Renal pelvis (tissue), 4 donors: ENCODE results near the gene CD48. TPM values are rescaled to one million over a fixed set of nuclear protein-coding genes. Genes with fewer than 3 reads are reported as not detected.

Source experiments
- DNase-seq: peaks from one replicate; pipeline ENCODE4 v3.0.0-alpha.2; 2013
- polyA plus RNA-seq, 3 donors: library from polyadenylated mRNA; unstranded; fragments of 120-200 nt; gene quantifications; one replicate each; pipeline ENCODE4 v1.2.1, GENCODE V29; 2013; ENCODE audit not compliant: insufficient read length in 3 of 3

The CD48 gene
- polyA plus RNA-seq, 3 donors, result 1.3 to 1.5 (median 1.5) TPM

DNA sequence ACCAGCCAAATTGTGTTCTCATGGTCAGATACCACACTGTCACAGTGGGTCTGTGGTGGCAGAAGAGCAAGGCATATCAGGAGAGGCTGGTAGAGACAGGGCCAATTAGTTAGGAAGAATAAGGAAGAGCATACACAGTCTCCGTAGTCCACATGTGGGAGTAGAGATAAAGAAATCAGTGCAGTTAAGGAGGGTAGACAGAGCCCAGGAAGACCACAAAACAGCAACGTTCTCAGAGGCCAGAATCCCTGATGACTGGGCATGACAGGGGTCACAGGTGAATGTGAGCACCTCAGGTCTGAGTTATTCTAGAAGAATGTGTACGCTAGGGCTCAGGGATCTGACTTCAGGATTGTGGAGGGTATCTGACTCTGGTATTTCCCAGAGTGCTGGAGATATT is 31.7 kb downstream of the CD48 start:
- DNase-seq, result no peak

GRCh38 chr1:160676869-160677597 is 34.6 kb downstream of the CD48 start:
- DNase-seq, result no peak

DNA sequence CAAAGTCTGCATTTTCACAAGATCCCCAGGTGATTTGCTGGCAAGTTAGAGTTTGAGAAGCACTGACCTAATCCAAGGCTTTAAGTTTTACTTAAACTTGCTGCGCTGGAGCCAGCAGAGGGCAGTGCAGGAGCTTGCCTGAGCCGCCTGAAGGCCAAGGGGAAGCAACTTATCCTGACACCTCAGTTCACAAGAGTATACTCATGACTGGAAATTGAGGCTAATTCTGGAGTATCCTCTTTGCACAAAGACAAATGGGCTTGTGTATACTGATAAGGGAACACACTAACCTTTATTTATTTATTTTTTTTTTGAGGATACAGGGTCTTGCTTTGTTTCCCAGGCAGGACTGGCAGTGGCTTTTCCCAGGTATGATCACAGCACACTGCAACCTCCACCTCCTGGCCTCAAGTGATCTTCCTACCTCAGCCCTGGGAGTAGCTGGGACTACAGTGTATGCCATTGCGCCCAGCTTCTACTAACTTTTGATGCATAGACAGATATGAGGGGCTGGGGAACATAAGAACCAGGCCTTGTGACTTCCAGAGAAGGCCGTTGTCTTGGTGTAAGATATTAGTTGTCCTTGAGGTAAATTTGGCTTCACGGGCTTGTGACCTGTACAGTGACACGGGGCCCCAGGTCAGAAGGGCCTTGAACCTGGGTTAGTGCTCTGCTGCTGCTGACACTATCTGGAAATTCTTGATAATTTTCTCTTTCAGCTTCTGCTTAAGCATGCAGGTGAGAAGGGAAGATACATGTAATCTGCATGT is 35.8 kb downstream of the CD48 start:
- peak; percentile 33 for DNase-seq

DNA sequence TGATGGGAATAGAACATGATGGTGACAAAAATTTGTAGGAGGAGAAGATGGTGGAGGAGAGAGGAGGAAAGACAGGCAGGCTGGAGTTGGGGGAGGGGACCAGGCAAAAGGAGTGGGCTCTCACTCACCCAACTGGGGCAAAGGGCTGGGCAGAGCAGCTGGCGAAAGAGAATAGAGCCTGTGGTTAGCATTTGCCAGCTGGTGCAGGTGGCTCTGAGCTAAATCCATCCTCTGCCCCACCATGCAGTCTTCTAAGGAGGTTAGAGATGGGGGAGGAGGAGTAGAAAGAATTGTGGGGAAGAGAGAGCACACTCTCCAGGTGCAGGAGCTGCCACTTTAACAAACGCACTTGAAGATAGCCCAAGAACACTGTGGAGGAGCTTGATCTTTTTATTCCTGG is 37.2 kb downstream of the CD48 start:
- no peak for DNase-seq

GRCh38 chr1:160672789-160673695 is 38.6 kb downstream of the CD48 start:
- DNase-seq, result no peak

DNA sequence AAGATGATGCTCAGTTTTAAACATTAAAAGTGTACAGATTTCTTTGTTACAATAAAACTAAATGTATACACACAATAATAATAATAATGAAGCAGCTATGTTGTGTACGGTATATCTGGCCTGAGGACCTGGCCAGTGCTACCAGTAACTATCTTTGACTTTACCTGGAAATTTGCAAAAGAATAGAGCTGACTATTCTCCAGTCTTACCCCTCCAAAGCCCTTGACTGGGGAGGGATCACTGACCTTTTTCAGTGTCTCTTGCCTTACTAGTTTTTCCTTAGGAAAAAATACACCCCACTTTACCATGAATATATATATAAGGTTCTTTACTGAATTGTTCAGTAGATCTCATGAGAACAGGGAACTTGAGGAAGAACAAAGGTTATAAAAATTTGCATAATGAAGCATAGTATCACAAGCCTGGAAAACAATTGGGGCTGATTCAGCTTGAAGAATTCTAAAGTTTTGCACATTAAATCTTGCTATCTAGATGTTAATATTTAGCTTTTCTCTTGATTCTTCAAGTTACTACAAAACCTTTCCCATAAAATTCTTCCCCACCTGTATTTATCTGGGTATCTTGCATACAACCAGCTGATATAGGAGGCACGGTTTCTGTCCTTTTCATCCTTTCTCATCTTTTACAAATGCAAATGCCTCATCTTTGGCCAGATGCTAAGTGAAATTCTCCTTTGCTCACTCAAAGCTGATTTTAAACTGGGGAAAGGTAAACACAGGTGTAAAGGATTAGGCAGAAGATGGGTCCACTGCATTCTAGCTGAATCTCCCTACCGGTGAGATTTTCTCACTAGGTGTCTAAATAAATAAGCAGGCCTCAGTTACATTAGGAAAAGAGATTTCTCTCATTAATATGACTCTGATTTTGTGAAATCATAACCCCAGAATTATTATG is 39.8 kb downstream of the CD48 start:
- DNase-seq, result no peak

DNA sequence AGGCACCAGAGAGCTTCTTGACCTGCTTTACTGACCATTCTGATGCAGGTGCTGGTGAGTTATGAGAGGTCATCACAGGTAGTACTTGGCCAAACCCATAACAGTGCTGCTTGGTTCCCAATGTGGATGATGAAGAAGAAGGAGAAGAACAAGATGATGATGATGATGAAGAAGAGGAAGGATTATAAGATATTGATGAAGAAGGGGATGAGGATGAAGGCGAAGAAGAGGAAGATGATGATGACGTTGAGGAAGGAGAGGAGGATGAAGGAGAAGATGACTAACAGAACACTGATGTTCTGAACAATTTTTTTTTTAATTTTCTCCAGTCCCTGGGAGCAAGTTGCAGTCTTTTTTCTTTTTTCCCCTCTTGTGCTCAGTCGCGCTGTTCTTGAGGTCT is 40.9 kb downstream of the CD48 start:
- no peak for DNase-seq

DNA sequence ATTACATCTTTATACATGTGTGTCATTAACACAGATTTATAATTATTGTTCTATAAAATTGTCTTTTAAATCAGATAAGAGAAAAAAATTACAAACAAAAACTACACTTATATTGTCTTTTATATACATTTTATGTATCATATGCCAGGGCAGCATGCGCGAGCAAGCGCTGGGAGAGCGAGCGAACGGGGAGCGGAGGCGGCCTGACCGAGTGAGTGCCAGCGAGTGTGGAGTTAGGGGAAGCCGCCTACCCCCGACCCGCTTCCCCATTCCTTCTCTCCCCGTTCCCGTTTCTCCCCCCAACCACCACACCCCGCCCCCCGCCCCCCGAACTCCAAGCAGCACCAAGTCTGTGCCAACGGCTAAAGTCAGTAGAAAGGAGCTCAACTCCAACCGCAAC is 41.8 kb downstream of the CD48 start:
- DNase-seq, result no peak

GRCh38 chr1:160669276-160669675 is 42.3 kb downstream of the CD48 start:
- DNase-seq, result no peak

- no peak for DNase-seq
These were observed 43.7 kb downstream of the CD48 start for GRCh38 chr1:160667896-160668295.

DNA sequence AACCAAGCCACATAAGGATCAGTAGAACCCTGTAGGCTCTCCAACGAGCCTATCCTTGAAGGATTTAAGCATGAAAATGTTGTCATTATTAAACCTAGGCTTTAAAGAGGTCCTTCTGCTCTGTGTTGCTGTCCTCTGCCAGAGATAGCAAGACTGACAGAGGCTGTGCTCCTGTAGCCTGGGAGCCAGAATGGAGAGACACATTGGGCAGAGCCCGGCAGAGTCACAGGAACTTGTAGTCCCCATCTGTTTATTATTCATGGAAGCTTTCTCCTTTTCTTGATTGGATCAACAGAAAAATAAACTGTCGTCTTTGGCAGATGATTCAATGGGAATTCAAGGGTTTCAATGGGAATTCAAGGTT is 45.6 kb downstream of the CD48 start:
- DNase-seq, result no peak

GRCh38 chr1:160665330-160666078 is 46.1 kb downstream of the CD48 start:
- DNase-seq, result no peak

GRCh38 chr1:160664573-160665051 is 47.0 kb downstream of the CD48 start:
- no peak for DNase-seq

GRCh38 chr1:160662910-160663309 is 48.7 kb downstream of the CD48 start:
- DNase-seq, result no peak

GRCh38 chr1:160659566-160659965 is 52.1 kb downstream of the CD48 start:
- DNase-seq, result no peak

DNA sequence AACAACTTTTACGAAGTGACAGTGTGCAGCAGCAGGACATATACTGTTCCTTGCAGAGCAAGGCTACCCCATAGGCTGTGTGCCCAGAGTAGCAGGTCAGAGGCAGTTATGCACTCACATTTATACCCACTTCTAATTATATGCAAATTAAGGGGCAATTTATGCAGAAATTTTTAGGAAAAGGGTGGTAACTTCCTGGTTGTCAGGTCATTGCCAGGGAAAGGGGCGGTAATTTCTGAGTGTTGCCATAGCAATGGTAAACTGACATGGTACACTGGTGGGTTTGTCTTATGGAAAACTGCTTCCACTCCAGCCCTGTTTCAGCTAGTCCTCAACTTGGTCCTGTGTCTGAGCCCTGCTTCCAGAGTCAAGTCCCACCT is 52.8 kb downstream of the CD48 start:
- DNase-seq, result no peak

DNA sequence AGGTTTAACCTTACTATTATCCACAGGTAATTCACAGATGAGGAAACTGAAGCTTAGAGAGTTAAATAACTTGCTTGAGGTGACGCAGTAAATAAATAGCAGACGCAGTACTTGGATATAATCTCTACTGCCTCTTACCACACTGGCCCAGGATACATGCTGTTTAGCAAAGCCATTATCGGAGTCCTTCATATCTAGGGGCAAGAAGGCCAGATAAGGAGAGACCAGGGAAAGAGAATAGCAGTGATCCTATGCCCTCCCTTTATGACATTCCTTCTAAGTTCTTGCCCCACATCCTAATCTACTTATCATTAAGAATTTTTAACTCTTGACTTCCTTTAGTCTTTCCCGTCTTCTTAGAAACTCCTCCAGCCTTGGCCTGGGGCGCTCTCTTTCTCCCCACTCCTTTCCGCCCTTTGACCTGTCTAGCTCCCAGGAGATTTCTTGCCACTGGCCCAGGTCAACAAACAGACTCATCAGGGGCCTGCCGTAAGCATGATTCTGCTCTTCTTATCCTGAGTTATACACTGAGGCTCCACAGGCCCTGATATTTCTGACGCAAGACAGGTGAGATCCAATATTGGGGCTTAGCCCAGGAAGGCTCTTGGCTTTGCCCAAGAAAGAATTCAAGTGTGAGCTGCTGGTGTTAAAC is 53.3 kb downstream of the CD48 start:
- no peak for DNase-seq

DNA sequence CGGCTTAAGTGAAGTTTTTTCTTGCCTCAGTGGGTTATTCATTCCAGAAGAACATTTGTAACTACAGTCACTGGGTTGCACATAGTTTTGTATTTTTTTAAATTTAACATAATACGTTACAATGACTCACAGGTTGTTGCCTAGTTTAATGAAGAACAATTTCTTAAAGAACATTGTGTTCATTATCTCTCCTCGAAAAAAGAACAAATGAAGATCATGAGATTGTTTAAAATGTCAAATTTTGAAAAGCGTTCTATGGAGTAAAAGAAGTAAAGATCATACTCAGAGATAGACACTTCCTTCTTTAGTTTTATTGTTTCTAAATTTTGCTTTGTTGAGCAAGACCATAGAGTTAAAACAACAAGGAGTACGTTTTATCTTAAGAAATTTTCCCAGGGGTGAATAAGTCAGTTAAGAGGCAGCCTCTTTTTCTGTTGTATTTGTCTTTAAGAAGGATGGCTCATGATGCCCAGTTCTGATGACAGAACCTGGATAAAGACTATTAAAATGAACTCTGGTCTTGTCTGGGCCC is 54.3 kb downstream of the CD48 start:
- DNase-seq, result no peak

- no peak for DNase-seq
These were observed 54.9 kb downstream of the CD48 start for GRCh38 chr1:160656737-160657136.

- no peak for DNase-seq
These were observed 58.0 kb downstream of the CD48 start for GRCh38 chr1:160653620-160654016.
